HUES48 (cell line): Measurements from ENCODE around the gene HAUS7.

Experiments used
- H3K27ac ChIP-seq: one replicate; pipeline ENCODE4 v1.7.0; 2013; ENCODE audit warnings: low read depth, low read length, inconsistent platforms
- H3K27me3 ChIP-seq: 2 replicates; pipeline ENCODE4 v1.6.1; 2013; ENCODE audit warnings: mild to moderate bottlenecking, low read length; ENCODE audit not compliant: control insufficient read depth, insufficient read depth
- H3K36me3 ChIP-seq: 2 replicates; pipeline ENCODE4 v1.6.1; 2013; ENCODE audit warnings: low read length; ENCODE audit not compliant: control insufficient read depth, insufficient read depth
- H3K4me1 ChIP-seq: 2 replicates; pipeline ENCODE4 v1.6.1; 2013; ENCODE audit warnings: mild to moderate bottlenecking, low read length; ENCODE audit not compliant: control insufficient read depth, insufficient read depth
- H3K4me3 ChIP-seq: 2 replicates; pipeline ENCODE4 v1.5.1; 2013; ENCODE audit warnings: mild to moderate bottlenecking, low read depth, low read length
- H3K9ac ChIP-seq: 2 replicates; pipeline ENCODE4 v1.6.1; 2013; ENCODE audit warnings: mild to moderate bottlenecking, low read depth, low read length, moderate library complexity
- H3K9me3 ChIP-seq: 2 replicates; pipeline ENCODE4 v1.6.1; 2013; ENCODE audit warnings: low read length; ENCODE audit not compliant: control insufficient read depth, insufficient read depth

HAUS7 gene

DNA sequence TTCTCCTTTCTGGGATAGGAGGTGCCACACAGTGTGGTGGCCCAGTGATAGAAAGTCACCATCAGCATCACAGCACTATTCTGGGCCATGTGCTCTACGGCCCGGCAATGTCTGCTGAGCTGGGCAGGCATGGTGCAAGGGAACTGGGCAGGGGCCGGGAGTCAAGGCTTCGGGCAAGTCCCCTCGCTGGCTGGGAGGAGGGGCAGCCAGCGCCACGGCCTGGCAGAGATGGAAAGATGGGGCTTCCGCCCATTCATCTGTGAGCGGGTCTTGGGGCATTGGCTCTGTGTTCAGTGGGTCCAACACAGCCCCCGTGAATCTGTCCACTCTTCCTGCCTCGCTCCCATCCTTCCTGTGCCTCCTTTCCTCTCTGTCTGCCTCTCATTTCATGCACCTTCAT is 40.0 kb upstream of the HAUS7 start:
- H3K9ac ChIP-seq, result no peak overlapping the region
- H3K9me3 ChIP-seq, result peaks cover 57% of the 10 kb centered on the region
- no peak overlapping the region for H3K4me3 ChIP-seq

DNA sequence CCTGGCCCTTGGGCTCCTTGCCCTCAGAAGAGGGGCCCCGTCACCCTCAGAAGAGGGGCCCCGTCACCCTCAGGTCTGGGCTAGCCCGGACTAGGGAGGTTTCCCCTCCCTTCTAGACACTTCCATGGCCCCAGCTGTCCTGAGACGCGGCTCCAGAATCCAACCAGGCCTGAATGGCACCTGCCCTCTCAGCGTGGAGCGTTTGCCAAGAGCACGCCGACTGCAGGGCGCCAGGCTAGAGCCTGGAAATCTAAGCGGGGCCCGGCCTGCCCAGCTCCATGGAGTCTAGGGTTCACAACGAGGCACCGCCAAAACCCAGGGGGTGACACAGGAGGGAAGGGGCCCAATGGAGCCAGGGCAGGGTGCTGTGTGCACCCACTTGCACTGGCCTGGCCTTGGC is 39.2 kb upstream of the HAUS7 start:
- Histone ChIP-seq H3K9ac (no peak overlapping the region), H3K4me1 (no peaks in the 10 kb centered on the region), H3K9me3 (peaks cover 54% of the 10 kb centered on the region)

More for the DNA sequence above, 40.0 kb upstream of the HAUS7 start:
- no peaks in the 10 kb centered on the region for H3K4me1 ChIP-seq
- no peaks in the 10 kb centered on the region for H3K27me3 ChIP-seq
- no peaks in the 10 kb centered on the region for H3K36me3 ChIP-seq
- H3K27ac ChIP-seq, result no peak overlapping the region

DNA sequence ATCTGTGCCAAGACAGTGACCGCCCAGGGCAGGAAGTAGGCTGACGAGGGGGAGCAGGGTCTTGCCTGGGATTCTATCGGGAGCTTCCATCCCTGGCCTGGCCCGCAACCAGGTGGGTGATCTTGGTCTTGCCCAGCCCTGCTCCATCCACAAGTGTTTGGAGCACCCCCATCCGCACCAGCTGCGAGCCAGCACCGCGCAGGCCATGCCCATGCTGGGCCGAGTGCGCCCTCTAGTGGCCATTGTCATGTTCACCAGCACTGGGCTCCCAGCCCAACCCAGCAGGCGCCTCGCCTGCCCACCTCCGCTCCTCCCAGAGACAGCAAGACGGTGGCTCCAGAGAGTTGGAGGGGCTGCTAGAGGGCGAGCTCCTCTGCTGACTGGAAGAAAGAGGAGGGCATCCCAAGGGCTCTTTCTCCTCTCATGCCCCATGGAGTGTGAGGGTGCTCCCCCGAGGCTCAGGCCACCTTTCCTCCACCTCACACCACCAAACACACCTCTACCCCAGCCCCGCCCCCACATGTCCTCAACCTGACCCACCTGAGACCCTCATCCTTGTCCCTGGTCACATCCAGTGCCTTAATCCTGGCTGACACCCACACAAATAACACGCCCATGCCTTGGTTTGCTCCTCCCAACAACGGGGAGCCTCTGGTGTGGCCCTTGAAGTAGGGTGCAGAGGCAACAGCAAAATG is 37.3 kb upstream of the HAUS7 start:
- H3K4me1 ChIP-seq, result no peaks in the 10 kb centered on the region
- no peak overlapping the region for H3K27ac ChIP-seq
- H3K4me3 ChIP-seq, result no peak overlapping the region
- H3K9ac ChIP-seq, result no peak overlapping the region
- H3K9me3 ChIP-seq, result peaks cover 39% of the 10 kb centered on the region
- H3K36me3 ChIP-seq, result no peaks in the 10 kb centered on the region
- no peaks in the 10 kb centered on the region for H3K27me3 ChIP-seq

More for the DNA sequence above, 39.2 kb upstream of the HAUS7 start:
- no peaks in the 10 kb centered on the region for H3K27me3 ChIP-seq
- no peak overlapping the region for H3K4me3 ChIP-seq
- H3K27ac ChIP-seq, result no peak overlapping the region
- H3K36me3 ChIP-seq, result no peaks in the 10 kb centered on the region

- H3K27ac ChIP-seq, result no peak overlapping the region
- H3K4me3 ChIP-seq, result no peak overlapping the region
- H3K9me3 ChIP-seq, result peaks cover 36% of the 10 kb centered on the region
- no peak overlapping the region for H3K9ac ChIP-seq
- H3K27me3 ChIP-seq, result no peaks in the 10 kb centered on the region
- no peaks in the 10 kb centered on the region for H3K36me3 ChIP-seq
- H3K4me1 ChIP-seq, result no peaks in the 10 kb centered on the region
These were observed 35.0 kb upstream of the HAUS7 start for GRCh38 chrX:153505361-153505760.

GRCh38 chrX:153504445-153505016 is 34.2 kb upstream of the HAUS7 start:
- Histone ChIP-seq H3K4me3 (no peak overlapping the region), H3K27me3 (no peaks in the 10 kb centered on the region), H3K9ac (no peak overlapping the region), H3K36me3 (no peaks in the 10 kb centered on the region), H3K27ac (no peak overlapping the region), H3K4me1 (no peaks in the 10 kb centered on the region), H3K9me3 (peaks cover 39% of the 10 kb centered on the region)

- H3K27me3 ChIP-seq, result no peaks in the 10 kb centered on the region
- H3K4me3 ChIP-seq, result no peak overlapping the region
- no peak overlapping the region for H3K9ac ChIP-seq
- peaks cover 46% of the 10 kb centered on the region for H3K9me3 ChIP-seq
- no peak overlapping the region for H3K27ac ChIP-seq
- H3K4me1 ChIP-seq, result no peaks in the 10 kb centered on the region
- no peaks in the 10 kb centered on the region for H3K36me3 ChIP-seq
These were observed 32.4 kb upstream of the HAUS7 start for GRCh38 chrX:153502796-153503195.

DNA sequence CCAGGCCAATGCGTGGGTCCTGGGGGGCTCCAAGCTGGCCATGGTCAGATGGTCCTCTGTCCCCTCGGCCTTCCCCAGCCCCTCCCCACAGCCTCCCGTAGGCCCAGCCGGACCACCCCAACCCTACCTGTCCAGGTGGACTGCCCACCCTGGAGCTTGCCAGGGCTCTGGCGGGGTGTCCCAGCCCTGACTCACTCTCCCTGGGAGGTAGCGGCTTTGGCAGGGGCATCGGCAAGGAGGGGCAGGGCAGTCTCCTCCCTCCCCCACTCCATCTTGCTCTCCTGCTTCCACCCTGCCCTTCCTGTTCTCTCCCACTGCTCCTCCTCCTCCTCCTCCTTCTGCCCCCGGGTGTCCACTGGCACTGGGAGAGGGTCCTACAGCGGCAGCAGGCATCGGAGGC is 31.8 kb upstream of the HAUS7 start:
- no peak overlapping the region for H3K27ac ChIP-seq
- H3K36me3 ChIP-seq, result no peaks in the 10 kb centered on the region
- peaks cover 41% of the 10 kb centered on the region for H3K9me3 ChIP-seq
- H3K27me3 ChIP-seq, result no peaks in the 10 kb centered on the region
- no peaks in the 10 kb centered on the region for H3K4me1 ChIP-seq
- no peak overlapping the region for H3K4me3 ChIP-seq
- no peak overlapping the region for H3K9ac ChIP-seq

- no peak overlapping the region for H3K27ac ChIP-seq
- no peaks in the 10 kb centered on the region for H3K36me3 ChIP-seq
- no peaks in the 10 kb centered on the region for H3K4me1 ChIP-seq
- no peak overlapping the region for H3K4me3 ChIP-seq
- peaks cover 41% of the 10 kb centered on the region for H3K9me3 ChIP-seq
- H3K27me3 ChIP-seq, result no peaks in the 10 kb centered on the region
- no peak overlapping the region for H3K9ac ChIP-seq
These were observed 31.2 kb upstream of the HAUS7 start for GRCh38 chrX:153501530-153501929.

DNA sequence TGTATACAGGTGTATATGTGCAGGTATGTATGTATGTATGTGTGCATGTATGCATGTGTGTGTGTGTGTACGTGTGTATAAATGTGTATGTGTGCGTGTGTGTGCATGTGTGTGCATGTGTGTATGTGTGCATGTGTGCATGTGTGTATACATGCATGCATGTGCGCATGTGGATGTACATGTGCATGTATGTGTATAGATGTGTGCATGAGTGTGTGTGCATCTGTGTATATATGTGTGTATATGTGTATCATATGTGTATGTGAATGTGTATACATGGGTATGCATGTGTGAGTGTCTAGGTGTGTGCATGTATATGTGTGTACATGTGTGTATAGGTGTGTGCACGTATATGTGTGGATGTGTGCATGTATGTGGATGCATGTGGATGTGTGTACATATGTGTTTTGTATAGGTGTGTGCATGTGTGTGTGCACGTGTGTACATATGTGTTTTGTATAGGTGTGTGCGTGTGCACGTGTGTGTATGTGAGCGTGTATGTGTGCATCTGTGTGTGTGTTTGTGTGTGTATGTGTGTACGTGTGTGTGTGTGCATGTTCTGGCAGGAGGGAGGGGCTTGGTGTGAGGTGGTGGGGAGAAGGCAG is 30.4 kb upstream of the HAUS7 start:
- no peaks in the 10 kb centered on the region for H3K36me3 ChIP-seq
- no peaks in the 10 kb centered on the region for H3K4me1 ChIP-seq
- H3K27me3 ChIP-seq, result no peaks in the 10 kb centered on the region
- H3K27ac ChIP-seq, result no peak overlapping the region
- no peak overlapping the region for H3K9ac ChIP-seq
- no peak overlapping the region for H3K4me3 ChIP-seq
- peaks cover 41% of the 10 kb centered on the region for H3K9me3 ChIP-seq

GRCh38 chrX:153499876-153500275 is 29.5 kb upstream of the HAUS7 start:
- no peak overlapping the region for H3K27ac ChIP-seq
- no peaks in the 10 kb centered on the region for H3K27me3 ChIP-seq
- no peak overlapping the region for H3K9ac ChIP-seq
- H3K4me3 ChIP-seq, result no peak overlapping the region
- no peaks in the 10 kb centered on the region for H3K36me3 ChIP-seq
- H3K9me3 ChIP-seq, result peaks cover 40% of the 10 kb centered on the region
- no peaks in the 10 kb centered on the region for H3K4me1 ChIP-seq

DNA sequence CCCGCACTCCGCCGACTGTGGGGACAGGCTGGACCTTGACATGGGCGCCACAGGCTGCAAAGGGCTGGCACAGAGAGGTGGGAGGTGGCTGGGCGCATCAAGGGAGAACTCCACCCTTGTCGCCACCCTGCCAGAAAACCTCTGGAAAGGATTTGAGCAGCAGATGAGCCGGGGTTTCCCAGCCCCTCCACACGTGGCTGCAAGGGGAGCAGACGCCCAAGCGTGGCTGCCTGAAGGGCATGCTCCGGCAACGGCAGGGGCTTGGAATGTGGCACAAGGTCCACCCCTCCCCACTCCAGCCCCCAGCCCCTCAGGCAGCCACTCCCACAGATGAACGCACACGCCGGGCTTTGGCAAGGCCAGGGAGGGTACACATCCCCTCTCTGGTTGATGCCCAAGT is 29.0 kb upstream of the HAUS7 start:
- no peak overlapping the region for H3K27ac ChIP-seq
- H3K36me3 ChIP-seq, result no peaks in the 10 kb centered on the region
- H3K27me3 ChIP-seq, result no peaks in the 10 kb centered on the region
- no peak overlapping the region for H3K9ac ChIP-seq
- H3K4me1 ChIP-seq, result no peaks in the 10 kb centered on the region
- peaks cover 35% of the 10 kb centered on the region for H3K9me3 ChIP-seq
- H3K4me3 ChIP-seq, result no peak overlapping the region
